ENCODE data around the gene FBXL20. TPM values are rescaled to one million over a fixed set of nuclear protein-coding genes. Genes with fewer than 3 reads are reported as not detected.
"Not testable (repeated sequence)": the region's sequence is repeated elsewhere in the genome, so short reads cannot be mapped to it uniquely, and the experiment has no call there.

The FBXL20 gene
- total RNA-seq, 4 donors from 2014 or later, result 13.1 to 19.6 (median 17.2) TPM

DNA sequence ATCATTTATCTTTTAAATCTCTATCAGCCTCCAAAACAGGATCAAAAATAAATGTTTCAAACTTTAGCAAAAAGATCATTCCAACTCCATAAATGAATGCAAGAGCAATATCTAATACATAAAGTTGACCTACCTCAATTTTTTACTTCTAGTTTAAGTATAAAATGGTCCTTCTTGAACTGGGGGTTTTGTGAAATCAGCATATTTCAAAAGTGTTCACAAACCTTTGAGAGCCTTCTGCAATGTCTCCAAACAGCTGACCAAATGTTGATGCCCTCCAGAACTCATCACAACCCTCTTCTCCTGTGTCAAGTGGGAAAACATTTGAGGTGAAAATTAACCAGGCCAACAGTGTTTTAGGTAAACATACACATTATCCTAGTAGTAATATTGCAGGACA is 41.9 kb upstream of the FBXL20 start:
- intact Hi-C loops (cut with DNase I), result no loop called here
- Histone ChIP-seq H3K4me3 (no peak overlapping the region), H3K4me1 (no peaks in the 10 kb centered on the region), H3K9me3 (no peaks in the 10 kb centered on the region), H3K27ac (replicated peaks in 1 of 4) (no peak overlapping the region), H3K27me3 (no peaks in the 10 kb centered on the region), H3K36me3 (peaks cover 56 to 98% (median 96%) of the 10 kb centered on the region in 4 donors)
- TF ChIP-seq, protein P1, sequence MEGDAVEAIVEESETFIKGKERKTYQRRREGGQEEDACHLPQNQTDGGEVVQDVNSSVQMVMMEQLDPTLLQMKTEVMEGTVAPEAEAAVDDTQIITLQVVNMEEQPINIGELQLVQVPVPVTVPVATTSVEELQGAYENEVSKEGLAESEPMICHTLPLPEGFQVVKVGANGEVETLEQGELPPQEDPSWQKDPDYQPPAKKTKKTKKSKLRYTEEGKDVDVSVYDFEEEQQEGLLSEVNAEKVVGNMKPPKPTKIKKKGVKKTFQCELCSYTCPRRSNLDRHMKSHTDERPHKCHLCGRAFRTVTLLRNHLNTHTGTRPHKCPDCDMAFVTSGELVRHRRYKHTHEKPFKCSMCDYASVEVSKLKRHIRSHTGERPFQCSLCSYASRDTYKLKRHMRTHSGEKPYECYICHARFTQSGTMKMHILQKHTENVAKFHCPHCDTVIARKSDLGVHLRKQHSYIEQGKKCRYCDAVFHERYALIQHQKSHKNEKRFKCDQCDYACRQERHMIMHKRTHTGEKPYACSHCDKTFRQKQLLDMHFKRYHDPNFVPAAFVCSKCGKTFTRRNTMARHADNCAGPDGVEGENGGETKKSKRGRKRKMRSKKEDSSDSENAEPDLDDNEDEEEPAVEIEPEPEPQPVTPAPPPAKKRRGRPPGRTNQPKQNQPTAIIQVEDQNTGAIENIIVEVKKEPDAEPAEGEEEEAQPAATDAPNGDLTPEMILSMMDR (IDR thresholded peaks at IDR 0.05), result no peak
- TF ChIP-seq POLR2A (IDR thresholded peaks at IDR 0.05; ENCODE audit: low read depth) (no peak), POLR2AphosphoS5 (IDR thresholded peaks at IDR 0.05) (no peak), EP300 (IDR thresholded peaks at IDR 0.05) (no peak)
- DNase-seq (ENCODE audit: extremely low spot score), result no peak

DNA sequence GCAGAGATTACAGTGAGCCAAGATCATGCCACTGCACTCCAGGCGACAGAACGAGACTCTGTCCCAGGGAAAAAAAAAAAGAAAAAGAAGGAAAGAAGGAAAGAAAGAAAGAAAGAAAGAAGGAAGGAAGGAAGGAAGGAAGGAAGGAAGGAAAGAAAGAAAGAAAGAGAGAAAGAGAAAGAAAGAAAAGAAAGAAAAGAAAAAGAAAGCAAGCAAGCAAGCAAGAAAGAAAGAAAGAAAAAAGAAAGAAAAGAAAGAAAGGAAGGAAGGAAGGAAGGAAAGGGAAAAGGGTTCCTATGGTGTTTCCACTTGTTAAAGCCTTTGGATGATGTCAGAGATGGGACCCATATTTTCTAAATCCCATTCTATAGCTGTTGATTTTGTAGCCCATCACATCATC is 38.4 kb upstream of the FBXL20 start:
- DNase-seq (ENCODE audit: extremely low spot score); intact Hi-C loops (cut with DNase I); H3K27me3 ChIP-seq; H3K4me1 ChIP-seq; H3K4me3 ChIP-seq; H3K27ac ChIP-seq (replicated peaks in 1 of 4); H3K9me3 ChIP-seq: not testable (repeated sequence)
- WGBS, result 98% methylated on average over 2 of the region's 2 CpGs
- H3K36me3 ChIP-seq, result peaks cover 72 to 100% (median 96%) of the 10 kb centered on the region in 4 donors

DNA sequence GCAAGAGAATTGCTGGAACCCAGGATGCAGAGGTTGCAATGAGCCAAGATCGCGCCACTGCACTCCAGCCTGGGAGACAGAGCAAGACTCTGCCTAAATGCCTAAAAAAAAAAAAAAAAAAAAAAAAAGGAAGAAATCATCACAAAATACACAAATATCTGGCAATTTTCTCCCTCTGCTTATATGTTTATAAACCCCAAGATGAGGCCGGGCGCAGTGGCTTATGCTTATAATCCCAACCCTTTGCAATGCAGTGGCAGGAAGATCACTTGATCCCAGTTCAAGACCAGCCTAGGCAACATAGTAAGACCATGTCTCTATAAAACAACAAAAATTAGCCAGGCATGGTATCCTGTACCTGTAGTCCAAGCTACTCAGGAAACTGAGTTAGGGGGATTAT is 28.2 kb upstream of the FBXL20 start:
- Histone ChIP-seq H3K36me3 (peaks cover 89 to 100% (median 100%) of the 10 kb centered on the region in 4 donors), H3K4me1 (no peaks in the 10 kb centered on the region), H3K27me3 (no peaks in the 10 kb centered on the region), H3K4me3 (no peak overlapping the region), H3K27ac (replicated peaks in 1 of 4) (no peak overlapping the region), H3K9me3 (no peaks in the 10 kb centered on the region)
- TF ChIP-seq POLR2AphosphoS5 (IDR thresholded peaks at IDR 0.05) (no peak), EP300 (IDR thresholded peaks at IDR 0.05) (no peak), POLR2A (IDR thresholded peaks at IDR 0.05; ENCODE audit: low read depth) (no peak)
- TF ChIP-seq, protein P1 (IDR thresholded peaks at IDR 0.05), result no peak
- no peak for DNase-seq (ENCODE audit: extremely low spot score)
- intact Hi-C loops (cut with DNase I), result no loop called here
- WGBS, result 100% methylated on average over 4 of the region's 4 CpGs

- H3K36me3 ChIP-seq, result peaks cover 74 to 99% (median 88%) of the 10 kb centered on the region in 4 donors
- intact Hi-C loops (cut with DNase I), result no loop called here
- no peak overlapping the region for H3K27ac ChIP-seq (replicated peaks in 1 of 4)
- 82% methylated on average over 1 of the region's 1 CpG for WGBS
- no peak overlapping the region for H3K4me3 ChIP-seq
- TF ChIP-seq POLR2A (IDR thresholded peaks at IDR 0.05; ENCODE audit: low read depth), result no peak
- TF ChIP-seq POLR2AphosphoS5 (IDR thresholded peaks at IDR 0.05), result no peak
- TF ChIP-seq, protein P1 (IDR thresholded peaks at IDR 0.05), result no peak
- no peak for TF ChIP-seq EP300 (IDR thresholded peaks at IDR 0.05)
- H3K27me3 ChIP-seq, result no peaks in the 10 kb centered on the region
- H3K9me3 ChIP-seq, result no peaks in the 10 kb centered on the region
- no peaks in the 10 kb centered on the region for H3K4me1 ChIP-seq
- DNase-seq (ENCODE audit: extremely low spot score), result no peak
These were observed 14.7 kb upstream of the FBXL20 start for GRCh38 chr17:39416141-39416540.

- intact Hi-C loops (cut with DNase I), result no loop called here
- H3K27me3 ChIP-seq, result no peaks in the 10 kb centered on the region
- H3K9me3 ChIP-seq, result no peaks in the 10 kb centered on the region
- no peaks in the 10 kb centered on the region for H3K4me1 ChIP-seq
- TF ChIP-seq EP300 (IDR thresholded peaks at IDR 0.05) (no peak), POLR2AphosphoS5 (IDR thresholded peaks at IDR 0.05) (no peak), POLR2A (IDR thresholded peaks at IDR 0.05; ENCODE audit: low read depth) (no peak)
- TF ChIP-seq, protein P1 (IDR thresholded peaks at IDR 0.05), result no peak
- H3K27ac ChIP-seq (replicated peaks in 1 of 4), result no peak overlapping the region
- no peak overlapping the region for H3K4me3 ChIP-seq
- H3K36me3 ChIP-seq, result peaks cover 52 to 96% (median 81%) of the 10 kb centered on the region in 4 donors
- 93% methylated on average over 13 of the region's 13 CpGs for WGBS
- no peak for DNase-seq (ENCODE audit: extremely low spot score)
These were observed 8.9 kb upstream of the FBXL20 start for GRCh38 chr17:39410279-39410678.

Measured in esophagus muscularis mucosa (tissue), 4 donors.